HepG2 (cell line): ENCODE data around the gene TRPC3. TPM values are rescaled to one million over a fixed set of nuclear protein-coding genes. Genes with fewer than 3 reads are reported as not detected.

ENCODE experiments used
- ATAC-seq: fragments of 200-7000 bp; cut with Tn5 transposase; 3 replicates; pipeline ENCODE4 v1.9.1; 2020; ENCODE audit warnings: mild to moderate bottlenecking, moderate library complexity
- BruUV-seq: library from RNA; stranded (reverse); fragments of 400-500 nt; replicated peaks from 2 replicates; lab custom pipeline; 2021; lab: Mats Ljungman, UMichigan
- CTCF ChIA-PET: fragments of 300-600 bp; formaldehyde crosslinking; extraction: SDS; loops from one replicate; lab custom pipeline; 2021; ENCODE audit warnings: low total read pairs, inconsistent platforms, low intra/inter-chr PET ratio; lab: Yijun Ruan, JAX
- POLR2A ChIA-PET: fragments of 350-600 bp; sonication (Branson Sonifier 250); formaldehyde crosslinking; loops from one replicate; lab custom pipeline; 2020; ENCODE audit warnings: antibody characterized with exemption, inconsistent platforms; lab: Yijun Ruan, JAX
- DNase-seq: peaks from one replicate; pipeline ENCODE4 v3.0.0-alpha.2; 2015; ENCODE audit warnings: low spot score
- FAIRE-seq: peaks from 3 replicates; lab custom pipeline; 2011; peaks lifted over from hg19 to GRCh38; lab: Jason Lieb, UNC
- H2AFZ ChIP-seq: one replicate; pipeline ENCODE4 v1.6.1; 2011; ENCODE audit warnings: low read length, inconsistent platforms
- H3K27ac ChIP-seq: fragments of 300-600 bp; 3 replicates; pipeline ENCODE4 v1.8.0; 2011; ENCODE audit warnings: mixed run types, mild to moderate bottlenecking, mixed read lengths, low read length, inconsistent platforms; ENCODE audit not compliant: insufficient read depth; ENCODE audit errors: extremely low read length
- H3K27me3 ChIP-seq, 2 experiments: fragments of 200-600 bp in 1 of 2; 2 replicates in 1 of 2; 3 replicates in 1 of 2; pipeline versions ENCODE4 v1.6.0 to v1.8.0; 2011; ENCODE audit warnings: low read length in 2 of 2, mild to moderate bottlenecking in 2 of 2, moderate library complexity in 2 of 2, inconsistent platforms in 1 of 2; ENCODE audit not compliant: insufficient read depth in 2 of 2, control insufficient read depth in 1 of 2
- H3K36me3 ChIP-seq, 2 experiments: fragments of 200-600 bp in 1 of 2; replicated peaks in 1 of 2; 2 replicates in 1 of 2; 3 replicates in 1 of 2; pipeline versions ENCODE4 v1.5.1 to v1.8.0; 2011; ENCODE audit warnings: low read length in 2 of 2, inconsistent platforms in 1 of 2; ENCODE audit not compliant: insufficient read depth in 2 of 2, control insufficient read depth in 1 of 2
- H3K4me1 ChIP-seq: 2 replicates; pipeline ENCODE4 v1.5.1; 2012; ENCODE audit warnings: low read length, inconsistent platforms; ENCODE audit not compliant: insufficient read depth
- H3K4me2 ChIP-seq: 2 replicates; pipeline ENCODE4 v1.6.0; 2011; ENCODE audit warnings: low read depth, low read length, inconsistent platforms
- H3K4me3 ChIP-seq, 3 experiments: fragments of 200-600 bp in 1 of 3; sonication (generic), shearing (Covaris generic) in 1 of 3; replicated peaks in 1 of 3; 2 replicates each; pipeline ENCODE4 v1.5.1; 2011 to 2016; ENCODE audit warnings: low read length in 3 of 3, inconsistent platforms in 2 of 3, low read depth in 2 of 3, mild to moderate bottlenecking in 2 of 3, control low read depth in 1 of 3, mixed read lengths in 1 of 3; ENCODE audit not compliant: insufficient read depth in 1 of 3
- H3K79me2 ChIP-seq: one replicate; pipeline ENCODE4 v1.6.1; 2011; ENCODE audit warnings: low read length, inconsistent platforms; ENCODE audit not compliant: insufficient read depth
- H3K9ac ChIP-seq: 2 replicates; pipeline ENCODE4 v1.6.0; 2011; ENCODE audit warnings: mild to moderate bottlenecking, low read depth, low read length, inconsistent platforms; ENCODE audit not compliant: insufficient read depth
- H3K9me3 ChIP-seq: 2 replicates; pipeline ENCODE4 v1.5.1; 2012; ENCODE audit warnings: mild to moderate bottlenecking, low read length
- H4K20me1 ChIP-seq: 2 replicates; pipeline ENCODE4 v1.6.0; 2011; ENCODE audit warnings: inconsistent platforms, mild to moderate bottlenecking, low read length, moderate library complexity; ENCODE audit not compliant: insufficient read depth
- CBX2 ChIP-seq, 2 experiments: fragments of 200-600 bp in 1 of 2; sonication (generic); formaldehyde crosslinking in 1 of 2; IDR thresholded peaks; 2 replicates each; pipeline versions ENCODE4 v1.7.0 to v1.8.1; 2018 to 2022; ENCODE audit warnings: low read depth in 2 of 2, low read length in 1 of 2, mild to moderate bottlenecking in 1 of 2, missing genetic modification reagents in 1 of 2
- FOSL2 ChIP-seq: sonication (generic); formaldehyde crosslinking; IDR thresholded peaks from 2 replicates; pipeline ENCODE4 v1.4.0; 2020; ENCODE audit warnings: missing genetic modification reagents
- HMG20B ChIP-seq: conservative IDR thresholded peaks from 2 replicates; pipeline ENCODE4 v1.6.1; 2016; ENCODE audit warnings: missing genetic modification reagents, missing compliant biosample characterization
- HNF4A ChIP-seq: sonication (generic); formaldehyde crosslinking; IDR thresholded peaks from 2 replicates; pipeline ENCODE4 v1.4.0; 2020; ENCODE audit warnings: missing genetic modification reagents
- HNRNPK ChIP-seq: fragments of 200-400 bp; formaldehyde crosslinking; IDR thresholded peaks from 2 replicates; pipeline ENCODE4 v1.6.1; 2018; ENCODE audit warnings: low read length, low read depth, moderate library complexity, mild to moderate bottlenecking; ENCODE audit not compliant: poor library complexity, severe bottlenecking
- KAT8 ChIP-seq: IDR thresholded peaks from 2 replicates; pipeline ENCODE4 v1.6.1; 2016; ENCODE audit warnings: missing genetic modification reagents, missing compliant biosample characterization
- MEIS1 ChIP-seq: sonication (generic); formaldehyde crosslinking; IDR thresholded peaks from 2 replicates; pipeline ENCODE4 v1.9.0; 2021; ENCODE audit warnings: mild to moderate bottlenecking, missing genetic modification reagents, moderate library complexity, borderline replicate concordance
- NFE2L2 ChIP-seq: fragments of 150-350 bp; IDR thresholded peaks from 2 replicates; pipeline ENCODE4 v1.6.1; 2014; ENCODE audit warnings: low read length
- PHF20 ChIP-seq: sonication (generic); formaldehyde crosslinking; IDR thresholded peaks from 2 replicates; pipeline ENCODE4 v1.5.0; 2020; ENCODE audit warnings: mild to moderate bottlenecking, missing genetic modification reagents
- ZNF383 ChIP-seq: sonication (generic); formaldehyde crosslinking; IDR thresholded peaks from 2 replicates; pipeline ENCODE4 v1.4.0; 2020; ENCODE audit warnings: missing genetic modification reagents, mild to moderate bottlenecking, borderline replicate concordance
- ZNF777 ChIP-seq: sonication (generic); formaldehyde crosslinking; IDR thresholded peaks from 2 replicates; pipeline ENCODE4 v1.4.0; 2020; ENCODE audit warnings: missing genetic modification reagents
- ZNF850 ChIP-seq: sonication (generic); formaldehyde crosslinking; conservative IDR thresholded peaks from 2 replicates; pipeline ENCODE4 v1.9.0; 2021; ENCODE audit warnings: mild to moderate bottlenecking, missing genetic modification reagents
- WGBS: methylation state at CpG from one replicate; pipeline ENCODE4 v1.1.6; 2017; ENCODE audit warnings: low lambda C conversion rate; 5-methylcytosine and 5-hydroxymethylcytosine counted together
- in situ Hi-C: cut with HindIII; loops from 2 replicates; pipeline ENCODE4 v1.10.0; 2017; ENCODE audit warnings: low pct_unique_long_range_greater_than_20kb; ENCODE audit not compliant: extremely low pct_ligation_motif_present
- intact Hi-C: fragments of 100-400 bp; cut with micrococcal nuclease; formaldehyde crosslinking; loops from one replicate; pipeline ENCODE4 v1.10.0; 2022; ENCODE audit not compliant: unreplicated experiment
- polyA plus RNA-seq, 8 experiments: library from polyadenylated mRNA; depleted of rRNA in 3 of 8; stranded (reverse) in 7 of 8; unstranded in 1 of 8; fragments of >200 nt; fragmentation: Illumina TruSeq in 4 of 8; extraction: Trizol in 4 of 8; gene quantifications; 2 replicates each; pipeline versions ENCODE4 v1.2.1 to v1.2.3, GENCODE V29; 2011 to 2016; ENCODE audit warnings: low read depth in 4 of 8, missing spikeins in 1 of 8, mixed read lengths in 1 of 8; ENCODE audit not compliant: insufficient read depth in 1 of 8
- total RNA-seq, 5 experiments: library from RNA; depleted of rRNA; stranded (reverse); fragments of >200 nt; fragmentation: Illumina TruSeq; extraction: Trizol; gene quantifications; 2 replicates each; pipeline ENCODE4 v1.2.3, GENCODE V29; 2016; ENCODE audit warnings: low read depth in 1 of 5
- TF ChIP-seq, protein P1 (sequence below): sonication (generic); formaldehyde crosslinking; IDR thresholded peaks from 2 replicates; pipeline ENCODE4 v1.4.0; 2020; ENCODE audit warnings: missing genetic modification reagents; ENCODE audit errors: not compliant biosample characterization
- TF ChIP-seq, protein P2 (sequence below): sonication (generic); formaldehyde crosslinking; IDR thresholded peaks from 2 replicates; pipeline ENCODE4 v1.5.1; 2020; ENCODE audit warnings: mild to moderate bottlenecking, missing genetic modification reagents, moderate library complexity
- TF ChIP-seq, protein P3 (sequence below): sonication (generic); formaldehyde crosslinking; IDR thresholded peaks from 2 replicates; pipeline ENCODE4 v1.5.0; 2020; ENCODE audit warnings: missing genetic modification reagents

Gene TRPC3
- total and polyA plus RNA-seq, 2 of the 13 experiments (the other 11 are each of a cell fraction or from before 2014, with no cell fraction given): not detected

DNA sequence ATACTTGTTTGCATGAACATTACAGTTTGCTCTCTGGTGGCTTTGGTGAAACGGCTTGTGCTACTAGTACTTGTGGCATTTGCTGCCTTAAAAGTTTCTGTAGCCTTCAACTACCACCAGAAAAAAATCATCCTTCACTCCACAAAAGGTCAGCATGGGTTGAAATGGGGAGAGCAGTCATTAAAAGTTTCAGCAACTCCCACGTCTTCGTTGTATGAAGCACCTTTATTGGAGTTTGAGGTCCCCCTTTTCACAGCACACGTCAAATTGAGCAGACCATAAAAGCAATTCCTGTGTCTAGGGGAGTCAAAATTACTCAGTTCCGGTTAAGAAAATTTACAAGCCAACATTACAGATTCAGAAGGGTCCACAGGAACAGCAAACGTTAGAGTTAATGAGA, 105.2 kb downstream of the TRPC3 start (continued):
- TF ChIP-seq PHF20 (CRISPR knock-in tag): no peak
- no peak for TF ChIP-seq HNF4A (CRISPR knock-in tag)
- TF ChIP-seq ZNF383 (CRISPR knock-in tag): no peak
- TF ChIP-seq NFE2L2: no peak
- no peak for TF ChIP-seq CBX2 (IDR thresholded peaks at IDR 0.05; ENCODE audit: low read depth, low read length)
- no peak for TF ChIP-seq CBX2 (CRISPR knock-in tag; IDR thresholded peaks at IDR 0.05; ENCODE audit: low read depth)

DNA sequence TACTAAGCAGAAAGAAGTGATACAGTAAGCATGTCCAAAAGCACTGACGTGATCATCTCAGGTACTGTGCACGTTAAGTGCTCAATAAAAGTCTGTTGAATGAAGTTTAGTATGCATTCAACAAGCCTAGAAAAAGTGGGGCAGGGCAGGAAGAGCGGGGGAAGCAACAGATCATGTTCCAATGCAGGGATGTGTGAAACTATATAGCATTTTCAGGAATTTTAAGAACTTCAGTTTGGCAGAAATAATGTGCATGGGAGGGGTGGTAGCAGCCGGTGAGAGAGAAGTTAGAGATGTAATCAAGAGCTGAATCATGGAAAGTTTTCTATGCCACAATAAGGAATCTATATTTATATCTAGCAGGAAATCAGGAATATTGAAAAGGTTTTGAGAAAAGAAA, 109.0 kb downstream of the TRPC3 start:
- ChIA-PET CTCF (no interaction called here), POLR2A (no interaction called here)
- H2AFZ ChIP-seq: no peak overlapping the region
- H3K27me3 ChIP-seq: no peaks in the 10 kb centered on the region
- H3K9me3 ChIP-seq: no peaks in the 10 kb centered on the region
- H3K4me3 ChIP-seq: no peak overlapping the region
- no peak for ATAC-seq
- no peaks in the 10 kb centered on the region for H3K79me2 ChIP-seq
- 0 out of 5 replicates have a peak, but pooled peaks cover 1 to 6% of the 10 kb centered on the region in 2 experiments for H3K36me3 ChIP-seq
- in situ Hi-C loops: no loop called here
- no peak overlapping the region for H3K27ac ChIP-seq
- intact Hi-C loops: no loop called here
- FAIRE-seq: no peak
- TF ChIP-seq FOSL2: no peak
- DNase-seq: no peak
- 94% methylated on average over 4 of the region's 4 CpGs for WGBS
- no TSS peak for BruUV-seq
- H3K9ac ChIP-seq: no peak overlapping the region
- H4K20me1 ChIP-seq: no peaks in the 10 kb centered on the region
- H3K4me2 ChIP-seq: no peak overlapping the region
- H3K4me1 ChIP-seq: no peaks in the 10 kb centered on the region

DNA sequence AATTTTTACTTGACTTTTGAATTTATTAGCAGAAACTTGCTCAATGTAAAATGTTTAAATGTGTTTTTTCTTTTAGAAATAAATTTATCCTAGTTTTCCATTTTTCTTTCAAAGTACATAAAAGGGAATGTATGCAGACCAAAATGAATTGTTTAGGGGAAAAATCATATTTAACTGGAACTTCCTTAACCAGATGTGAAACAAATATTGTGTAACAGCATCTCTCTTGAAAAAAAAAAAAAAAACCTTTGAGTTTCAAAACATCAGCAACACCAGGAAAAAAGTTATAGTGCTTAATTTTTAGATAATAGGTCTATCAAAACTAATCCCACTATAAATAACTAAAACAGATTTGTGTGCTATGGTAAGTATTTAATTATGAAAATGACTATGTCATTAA, 113.7 kb downstream of the TRPC3 start:
- intact Hi-C loops: no loop called here

More for the DNA sequence above, 113.7 kb downstream of the TRPC3 start:
- DNase-seq (no peak), ATAC-seq (no peak), FAIRE-seq (no peak)
- Histone ChIP-seq H3K27me3 (no peaks in the 10 kb centered on the region), H4K20me1 (no peaks in the 10 kb centered on the region), H3K4me3 (no peak overlapping the region), H3K4me2 (no peak overlapping the region), H3K9ac (no peak overlapping the region), H3K79me2 (no peaks in the 10 kb centered on the region), H3K4me1 (no peaks in the 10 kb centered on the region), H2AFZ (no peak overlapping the region), H3K36me3 (no peaks in the 10 kb centered on the region; a peak in 1 of 5 replicates), H3K9me3 (no peaks in the 10 kb centered on the region), H3K27ac (no peak overlapping the region)
- POLR2A ChIA-PET: no interaction called here
- TF ChIP-seq HNF4A (CRISPR knock-in tag): no peak
- no peak for TF ChIP-seq ZNF777 (CRISPR knock-in tag)
- no peak for TF ChIP-seq KAT8 (CRISPR knock-in tag)
- TF ChIP-seq, protein P1, sequence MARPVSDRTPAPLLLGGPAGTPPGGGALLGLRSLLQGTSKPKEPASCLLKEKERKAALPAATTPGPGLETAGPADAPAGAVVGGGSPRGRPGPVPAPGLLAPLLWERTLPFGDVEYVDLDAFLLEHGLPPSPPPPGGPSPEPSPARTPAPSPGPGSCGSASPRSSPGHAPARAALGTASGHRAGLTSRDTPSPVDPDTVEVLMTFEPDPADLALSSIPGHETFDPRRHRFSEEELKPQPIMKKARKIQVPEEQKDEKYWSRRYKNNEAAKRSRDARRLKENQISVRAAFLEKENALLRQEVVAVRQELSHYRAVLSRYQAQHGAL (CRISPR knock-in tag): no peak
- TF ChIP-seq, protein P2, sequence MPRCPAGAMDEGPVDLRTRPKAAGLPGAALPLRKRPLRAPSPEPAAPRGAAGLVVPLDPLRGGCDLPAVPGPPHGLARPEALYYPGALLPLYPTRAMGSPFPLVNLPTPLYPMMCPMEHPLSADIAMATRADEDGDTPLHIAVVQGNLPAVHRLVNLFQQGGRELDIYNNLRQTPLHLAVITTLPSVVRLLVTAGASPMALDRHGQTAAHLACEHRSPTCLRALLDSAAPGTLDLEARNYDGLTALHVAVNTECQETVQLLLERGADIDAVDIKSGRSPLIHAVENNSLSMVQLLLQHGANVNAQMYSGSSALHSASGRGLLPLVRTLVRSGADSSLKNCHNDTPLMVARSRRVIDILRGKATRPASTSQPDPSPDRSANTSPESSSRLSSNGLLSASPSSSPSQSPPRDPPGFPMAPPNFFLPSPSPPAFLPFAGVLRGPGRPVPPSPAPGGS (CRISPR knock-in tag): no peak
- no peak for TF ChIP-seq HNRNPK
- TF ChIP-seq, protein P3, sequence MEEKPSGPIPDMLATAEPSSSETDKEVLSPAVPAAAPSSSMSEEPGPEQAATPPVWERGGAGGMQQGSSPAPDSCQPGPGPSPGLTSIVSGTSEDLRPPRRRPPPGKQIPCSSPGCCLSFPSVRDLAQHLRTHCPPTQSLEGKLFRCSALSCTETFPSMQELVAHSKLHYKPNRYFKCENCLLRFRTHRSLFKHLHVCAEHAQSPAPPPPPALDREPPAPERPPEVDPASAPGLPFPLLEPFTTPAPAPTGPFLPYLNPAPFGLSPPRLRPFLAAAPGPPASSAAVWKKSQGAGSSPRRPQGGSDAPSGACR: no peak
- no peak for TF ChIP-seq ZNF850 (CRISPR knock-in tag)
- TF ChIP-seq HMG20B (CRISPR knock-in tag): no peak
- no peak for TF ChIP-seq MEIS1 (CRISPR knock-in tag)
- CTCF ChIA-PET: no interaction called here
- BruUV-seq: no TSS peak
- in situ Hi-C loops: no loop called here
